Anterior cingulate cortex (tissue), 58 donors: ENCODE measurements around the gene WDR19.
"Not testable (repeated sequence)": the region's sequence is repeated elsewhere in the genome, so short reads cannot be mapped to it uniquely, and the experiment has no call there.

Experiments
- DNase-seq, 58 donors: peaks; one replicate each; lab custom pipeline; 2025; lab: John Stamatoyannopoulos, UW

Gene WDR19

DNA sequence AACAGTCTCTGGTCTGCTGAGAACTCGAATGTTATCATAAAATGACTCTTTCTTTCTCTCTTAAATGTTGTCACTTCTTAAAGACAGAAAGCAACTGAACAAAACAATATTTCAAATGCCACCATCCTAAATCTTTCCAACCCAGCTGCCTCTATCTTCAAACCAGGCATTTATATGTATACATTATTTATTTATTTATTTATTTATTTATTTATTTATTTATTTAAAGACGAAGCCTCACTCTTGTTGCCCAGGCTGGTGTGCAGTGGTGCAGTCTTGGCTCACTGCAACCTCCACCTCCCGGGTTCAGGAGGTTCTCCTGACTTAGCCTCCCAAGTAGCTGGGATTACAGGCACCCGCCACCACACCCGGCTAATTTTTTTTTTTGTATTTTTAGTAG is 110.1 kb downstream of the WDR19 start:
- not testable (repeated sequence) for DNase-seq

GRCh38 chr4:39295784-39296183 is 113.5 kb downstream of the WDR19 start:
- DNase-seq: no peak

DNA sequence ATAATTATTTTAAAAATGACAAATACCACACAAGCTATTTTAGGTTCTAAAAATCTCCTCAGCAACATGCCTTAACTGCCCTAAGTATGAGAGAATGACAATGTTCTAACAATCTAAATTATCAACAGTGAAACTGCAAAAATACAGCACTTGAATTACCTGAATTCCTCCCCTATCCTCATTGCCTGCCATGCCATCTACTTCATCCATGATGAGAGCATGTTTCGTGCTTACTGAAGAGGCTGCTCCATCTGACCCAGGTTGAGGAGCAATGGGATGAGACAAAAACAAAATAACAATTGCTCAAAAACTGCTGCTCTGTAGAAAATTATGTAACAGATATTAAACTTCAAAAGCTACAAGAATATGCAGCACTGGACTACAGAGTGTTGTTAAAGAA is 120.6 kb downstream of the WDR19 start:
- no peak for DNase-seq

DNA sequence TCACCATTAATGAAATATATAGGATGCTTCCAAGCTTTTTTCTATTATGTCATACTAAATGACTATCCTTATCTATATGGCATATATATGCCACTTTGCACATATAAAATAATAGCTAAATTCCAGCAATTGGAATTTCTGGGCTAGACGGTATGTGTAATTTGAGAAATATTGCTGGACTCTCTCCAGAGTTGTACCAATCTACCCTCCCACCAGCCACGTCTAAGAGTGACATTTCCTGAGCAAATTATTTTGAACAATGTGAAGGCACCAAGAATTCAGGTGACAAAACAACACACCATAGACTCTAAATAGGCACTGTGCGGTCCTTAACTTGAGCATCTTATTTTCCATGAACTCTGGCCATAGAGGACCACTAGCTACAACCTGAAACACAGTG is 121.5 kb downstream of the WDR19 start:
- no peak for DNase-seq

GRCh38 chr4:39304651-39305050 is 122.3 kb downstream of the WDR19 start:
- no peak for DNase-seq

DNA sequence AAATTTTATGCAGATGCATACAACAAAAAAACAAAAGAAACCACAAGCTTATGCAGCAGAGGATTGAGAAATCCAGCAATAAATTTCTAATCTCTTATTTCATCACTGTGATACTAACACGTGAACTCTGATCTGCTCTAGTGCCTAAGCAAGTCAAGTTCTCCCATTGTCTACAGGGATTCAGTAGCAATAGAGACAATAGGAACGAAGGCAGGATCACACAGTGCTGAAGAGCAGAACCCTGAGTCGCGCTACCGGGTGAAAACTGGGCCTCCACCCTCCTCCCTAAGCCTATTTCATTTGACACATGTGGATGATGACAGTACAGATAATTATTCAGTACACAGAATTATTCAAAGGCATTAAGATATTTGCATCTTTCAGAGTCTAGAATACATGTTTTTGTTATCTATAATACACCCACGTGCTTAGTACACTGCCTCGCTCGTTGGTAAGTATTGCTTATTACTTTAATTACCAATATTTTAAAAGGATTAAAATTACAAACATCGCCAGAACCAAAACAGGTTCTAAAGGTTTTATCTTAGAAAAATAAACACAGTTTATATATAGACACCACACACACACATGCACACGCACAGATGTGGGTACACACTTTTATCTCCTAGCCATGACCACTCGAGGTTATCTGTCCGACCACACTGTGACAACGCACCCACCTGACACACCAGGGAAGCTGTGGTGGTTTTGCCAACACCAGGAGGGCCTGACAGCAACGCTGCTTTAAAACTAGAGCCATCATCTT is 123.8 kb downstream of the WDR19 start:
- DNase-seq: no peak

DNA sequence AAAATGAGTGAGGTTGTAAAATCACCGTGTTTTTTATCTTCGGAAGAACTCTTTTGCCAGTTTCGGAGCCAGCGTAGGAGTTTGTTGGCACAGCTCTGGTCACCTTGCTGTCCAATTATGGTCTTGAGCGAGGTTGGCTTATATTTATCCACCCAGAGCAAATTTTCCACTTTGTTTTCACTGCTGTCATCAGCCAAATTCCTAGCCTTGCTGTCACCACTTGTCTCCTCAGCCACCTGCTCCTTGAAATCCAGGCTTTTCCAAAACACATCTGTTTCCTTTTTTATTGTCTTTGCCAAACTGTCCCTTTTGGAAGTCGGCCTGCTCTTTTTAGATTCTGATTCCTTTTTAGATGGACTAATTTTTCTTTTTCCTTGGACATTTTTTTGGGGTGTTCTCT is 126.3 kb downstream of the WDR19 start:
- DNase-seq: peak in 5 of 58 donors; percentile 4 to 42 (median 10)

- peak in 1 of 58 donors; percentile 2 for DNase-seq
Measured at GRCh38 chr4:39312816-39313215, 130.5 kb downstream of the WDR19 start.

DNA sequence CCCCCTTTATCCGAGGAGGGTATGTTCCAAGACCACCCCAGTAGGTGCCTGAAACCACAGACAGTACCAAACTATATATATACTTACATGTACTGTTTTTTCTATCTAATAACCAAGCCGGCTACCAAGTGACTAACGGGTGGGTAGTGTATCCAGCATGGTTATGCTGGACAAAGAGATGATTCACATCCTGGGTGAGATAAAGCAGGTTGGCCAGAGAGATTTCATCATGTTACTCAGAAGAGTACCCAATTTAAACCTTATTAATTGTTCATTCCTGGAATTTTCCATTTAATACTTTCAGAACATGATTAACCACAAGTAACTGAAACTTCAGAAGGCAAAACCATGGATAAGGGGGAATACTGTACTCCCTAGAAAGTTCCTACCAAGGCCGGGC is 137.3 kb downstream of the WDR19 start:
- no peak for DNase-seq

GRCh38 chr4:39320381-39321115 is 138.2 kb downstream of the WDR19 start:
- DNase-seq: no peak

DNA sequence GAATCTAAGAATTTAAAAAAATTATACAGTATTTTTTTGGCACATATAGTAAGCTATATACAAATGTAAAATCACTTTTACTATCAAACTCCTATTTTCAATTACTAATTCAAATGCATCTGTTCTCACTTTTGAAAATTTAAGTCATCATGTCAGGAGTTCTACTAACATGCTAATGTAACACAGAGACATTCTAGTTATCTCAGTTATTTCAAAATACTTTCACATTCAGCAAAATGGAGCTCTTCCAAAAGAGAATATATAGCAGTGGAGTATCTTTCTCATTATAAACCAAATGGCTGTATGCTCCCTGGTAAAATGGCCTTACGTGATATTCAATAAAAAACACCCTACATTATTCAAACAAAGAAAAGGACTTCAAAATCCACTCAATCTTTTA is 141.5 kb downstream of the WDR19 start:
- DNase-seq: no peak

GRCh38 chr4:39324446-39324845 is 142.1 kb downstream of the WDR19 start:
- peak in 1 of 58 donors; percentile 36 for DNase-seq

DNA sequence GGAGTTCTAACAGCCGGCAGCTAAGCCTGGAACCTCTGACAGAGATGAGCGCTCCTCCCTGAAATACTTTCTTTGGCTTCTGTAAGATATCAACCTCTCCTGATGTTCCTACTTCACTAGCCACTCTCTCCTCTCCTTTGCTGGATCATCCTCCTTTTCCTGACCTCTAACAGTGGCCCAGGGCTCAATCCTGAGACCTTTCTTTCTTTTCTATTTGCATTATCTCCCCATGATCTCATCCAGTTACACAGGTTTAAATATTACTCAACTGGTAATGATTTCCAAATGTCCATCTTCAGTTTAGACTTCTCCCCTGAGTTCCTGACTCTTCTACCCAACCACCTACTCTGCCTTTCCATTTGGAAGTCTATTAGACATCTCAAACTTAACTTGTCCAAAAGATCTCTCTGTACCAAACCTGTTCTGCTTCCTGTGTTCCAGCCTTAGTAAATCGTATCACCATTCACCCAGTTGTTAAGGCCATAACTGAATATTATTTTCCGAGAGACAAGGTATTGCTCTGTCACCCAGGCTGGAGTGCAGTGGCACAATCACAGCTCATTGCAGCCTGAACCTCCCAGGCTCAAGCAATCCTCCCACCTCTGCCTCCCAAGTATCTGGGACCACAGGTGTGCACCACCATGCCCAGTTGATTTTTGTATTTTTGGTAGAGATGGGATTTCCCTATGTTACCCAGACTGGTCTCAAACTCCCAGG is 142.7 kb downstream of the WDR19 start:
- no peak for DNase-seq

DNA sequence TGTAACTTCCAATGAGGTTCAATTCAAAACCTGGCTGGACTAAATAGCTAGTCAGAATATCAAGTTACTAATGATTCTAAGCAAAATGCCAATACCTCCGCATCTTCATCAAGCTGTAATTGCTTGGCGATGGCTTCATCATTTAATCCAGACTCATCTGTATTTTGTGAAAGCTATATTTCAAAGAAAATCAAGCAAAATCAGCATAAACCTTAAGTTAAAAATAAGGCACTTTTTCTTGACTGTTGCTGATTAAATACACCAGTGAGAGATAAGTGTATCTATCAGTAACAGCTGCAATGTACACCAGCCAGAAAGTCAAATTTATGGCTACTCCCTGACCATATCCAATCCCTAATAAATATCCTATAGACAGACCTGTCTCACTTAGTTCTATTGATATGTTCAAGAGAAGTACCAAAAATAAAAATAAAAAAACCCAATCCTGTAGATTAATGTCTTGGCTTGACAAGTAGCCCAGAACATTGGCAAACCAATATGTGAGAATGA is 144.2 kb downstream of the WDR19 start:
- no peak for DNase-seq

GRCh38 chr4:39330353-39330752 is 148.0 kb downstream of the WDR19 start:
- no peak for DNase-seq

- no peak for DNase-seq
Measured at GRCh38 chr4:39331191-39331590, 148.9 kb downstream of the WDR19 start.
